AG09319 (cell line): ENCODE measurements around the gene RHOT1.

Experiments
- DNase-seq: peaks from one replicate; pipeline ENCODE4 v3.0.0-alpha.2; 2010; ENCODE audit warnings: low read depth; ENCODE audit errors: extremely low read depth
- TF ChIP-seq, protein P1 (sequence below): IDR thresholded peaks from 2 replicates; pipeline ENCODE4 v1.5.1; 2011; ENCODE audit warnings: low read depth, mild to moderate bottlenecking, inconsistent platforms, low read length, moderate library complexity

Gene RHOT1

DNA sequence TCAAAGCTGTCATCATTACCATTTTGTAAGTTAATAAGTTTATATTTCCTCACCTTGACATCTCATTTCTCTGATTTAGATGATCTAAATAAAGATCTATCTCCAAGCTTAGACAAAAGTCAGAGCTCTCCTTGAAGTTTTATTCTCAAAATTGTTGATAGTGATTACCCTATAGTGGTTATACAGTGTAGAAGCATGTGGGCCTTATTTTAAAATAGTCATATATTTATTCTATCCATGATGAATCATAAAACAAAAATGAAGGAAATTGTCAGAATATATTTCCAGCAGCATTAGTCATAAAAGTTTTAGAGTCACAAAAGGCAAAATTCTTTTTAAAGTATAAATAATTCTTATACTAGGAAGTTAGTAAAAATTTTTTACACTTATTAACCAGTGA is 49.0 kb downstream of the RHOT1 start:
- DNase-seq = no peak
- TF ChIP-seq, protein P1, sequence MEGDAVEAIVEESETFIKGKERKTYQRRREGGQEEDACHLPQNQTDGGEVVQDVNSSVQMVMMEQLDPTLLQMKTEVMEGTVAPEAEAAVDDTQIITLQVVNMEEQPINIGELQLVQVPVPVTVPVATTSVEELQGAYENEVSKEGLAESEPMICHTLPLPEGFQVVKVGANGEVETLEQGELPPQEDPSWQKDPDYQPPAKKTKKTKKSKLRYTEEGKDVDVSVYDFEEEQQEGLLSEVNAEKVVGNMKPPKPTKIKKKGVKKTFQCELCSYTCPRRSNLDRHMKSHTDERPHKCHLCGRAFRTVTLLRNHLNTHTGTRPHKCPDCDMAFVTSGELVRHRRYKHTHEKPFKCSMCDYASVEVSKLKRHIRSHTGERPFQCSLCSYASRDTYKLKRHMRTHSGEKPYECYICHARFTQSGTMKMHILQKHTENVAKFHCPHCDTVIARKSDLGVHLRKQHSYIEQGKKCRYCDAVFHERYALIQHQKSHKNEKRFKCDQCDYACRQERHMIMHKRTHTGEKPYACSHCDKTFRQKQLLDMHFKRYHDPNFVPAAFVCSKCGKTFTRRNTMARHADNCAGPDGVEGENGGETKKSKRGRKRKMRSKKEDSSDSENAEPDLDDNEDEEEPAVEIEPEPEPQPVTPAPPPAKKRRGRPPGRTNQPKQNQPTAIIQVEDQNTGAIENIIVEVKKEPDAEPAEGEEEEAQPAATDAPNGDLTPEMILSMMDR = no peak

DNA sequence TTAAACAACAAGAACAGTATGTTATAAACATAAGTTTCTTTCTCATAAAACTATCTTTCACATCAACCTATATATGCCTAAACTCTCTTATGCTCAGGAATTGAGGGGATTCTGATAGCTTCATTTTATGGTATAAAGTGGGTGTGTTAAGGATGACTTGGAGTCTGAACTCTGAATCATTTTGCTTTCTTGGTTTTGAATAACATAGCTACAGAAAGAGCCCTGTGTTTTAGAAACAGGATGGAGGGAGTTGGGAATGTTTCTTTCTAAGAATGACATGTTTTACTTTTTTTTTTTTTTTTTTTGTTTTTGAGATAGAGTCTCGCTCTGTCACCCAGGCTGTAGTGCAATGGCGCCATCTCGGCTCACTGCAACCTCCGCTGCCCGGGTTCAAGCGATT is 50.1 kb downstream of the RHOT1 start:
- no peak for DNase-seq
- TF ChIP-seq, protein P1 = no peak

DNA sequence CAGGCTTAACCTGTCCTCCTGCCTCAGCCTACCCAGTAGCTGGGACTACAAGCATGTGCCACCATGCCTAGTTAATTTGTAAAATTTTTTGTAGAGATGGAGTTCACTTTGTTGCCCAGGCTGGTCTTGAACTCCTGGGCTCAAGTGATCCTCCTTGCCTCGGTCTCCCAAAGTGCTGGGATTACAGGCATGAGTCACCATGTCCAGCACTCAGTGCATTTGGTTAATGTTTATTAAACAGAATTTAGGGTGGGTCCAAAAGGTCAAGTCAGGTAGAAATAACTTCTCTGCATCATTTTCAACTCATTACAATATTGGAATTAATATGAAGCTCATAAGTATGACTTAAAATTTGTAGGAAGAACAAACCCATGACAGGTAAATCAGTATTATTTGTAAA is 55.7 kb downstream of the RHOT1 start:
- TF ChIP-seq, protein P1 = no peak
- no peak for DNase-seq

DNA sequence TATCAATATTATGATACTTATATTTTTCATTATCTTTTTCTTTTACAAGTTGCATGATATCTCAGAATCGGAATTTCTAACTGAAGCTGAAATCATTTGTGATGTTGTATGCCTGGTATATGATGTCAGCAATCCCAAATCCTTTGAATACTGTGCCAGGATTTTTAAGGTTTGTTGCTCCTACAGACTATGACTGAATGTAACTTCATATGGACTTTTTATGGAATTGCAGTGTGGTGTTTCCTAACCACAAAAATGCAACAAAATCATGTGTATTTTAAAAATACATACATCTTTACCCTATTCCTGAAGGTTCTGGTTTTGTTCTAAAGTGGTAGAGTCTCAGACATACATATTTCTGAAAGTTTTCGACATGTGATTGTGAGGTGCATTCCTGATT is 64.6 kb downstream of the RHOT1 start:
- DNase-seq = no peak
- TF ChIP-seq, protein P1 = no peak

DNA sequence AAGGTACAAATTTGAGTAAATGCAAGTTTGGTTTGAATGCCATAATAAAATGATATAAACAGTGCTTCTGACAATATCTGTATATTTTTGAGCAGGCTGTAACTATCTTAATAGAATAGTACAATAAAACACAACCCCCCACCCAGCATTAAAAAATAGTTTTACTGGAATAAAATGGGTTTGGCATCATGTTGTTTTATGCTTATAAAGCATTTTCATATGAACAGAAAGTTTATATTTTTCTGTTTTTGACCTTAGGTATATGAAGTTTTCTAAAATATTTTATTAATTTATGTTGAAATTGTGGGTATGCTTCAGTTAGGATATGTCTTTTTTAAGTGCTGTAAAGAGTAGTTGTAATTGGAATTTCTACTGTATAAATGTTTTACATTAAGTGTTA is 66.1 kb downstream of the RHOT1 start:
- TF ChIP-seq, protein P1 = no peak
- no peak for DNase-seq

DNA sequence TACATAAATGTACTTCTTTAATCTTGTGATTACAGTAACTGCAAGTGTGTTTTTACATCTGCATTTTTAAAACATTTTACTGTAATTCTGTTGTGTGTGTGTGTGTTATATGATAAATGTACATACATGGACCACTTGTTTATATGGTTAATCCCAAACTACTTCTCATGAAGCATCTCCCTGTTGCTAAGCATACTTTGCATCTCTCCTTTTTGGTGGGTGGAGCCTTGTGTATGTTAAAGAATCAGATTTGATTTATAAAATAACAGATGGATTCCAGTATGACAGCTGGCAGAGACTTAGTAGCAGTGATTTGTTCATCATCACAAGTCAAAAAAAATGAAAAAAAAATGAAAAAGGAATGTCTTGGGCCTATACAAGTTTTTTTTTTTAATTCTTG is 67.3 kb downstream of the RHOT1 start:
- no peak for DNase-seq
- TF ChIP-seq, protein P1 = no peak

DNA sequence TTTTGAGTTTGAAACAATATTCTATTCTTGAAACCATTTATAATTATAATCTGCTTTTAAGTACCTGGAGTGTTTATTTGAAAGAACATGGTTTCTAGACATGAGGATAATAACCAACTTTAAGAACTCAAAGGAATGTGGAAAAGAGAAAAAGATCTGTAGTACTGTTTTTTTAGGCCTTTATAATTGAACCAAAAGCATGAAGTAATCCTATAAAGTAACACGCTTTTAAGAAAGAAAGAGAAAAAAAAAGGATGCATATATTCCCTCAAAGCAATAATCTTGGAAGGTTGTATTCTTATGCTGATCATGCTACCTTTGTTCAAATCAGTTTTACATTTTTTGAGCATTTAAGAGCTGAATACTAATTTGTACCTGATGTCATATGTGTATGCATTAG is 69.4 kb downstream of the RHOT1 start:
- no peak for DNase-seq
- TF ChIP-seq, protein P1 = no peak

DNA sequence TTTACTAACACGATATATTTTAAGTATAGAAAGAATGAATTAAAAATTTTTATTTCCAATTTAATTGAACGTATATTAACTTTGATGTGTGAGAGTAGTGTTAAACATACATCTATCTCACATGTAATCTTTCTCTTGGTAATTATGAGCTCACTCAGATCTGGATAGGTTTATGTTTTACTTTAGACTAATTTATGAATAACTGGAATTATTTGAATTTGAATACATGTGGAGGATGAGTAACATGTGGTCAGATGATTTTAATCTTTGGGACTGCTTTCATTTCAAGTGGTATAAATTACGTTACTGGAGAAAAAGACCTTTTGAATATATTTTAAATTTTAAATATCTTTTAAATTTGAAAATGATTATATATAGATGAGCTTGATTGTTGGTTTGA is 73.4 kb downstream of the RHOT1 start:
- TF ChIP-seq, protein P1 = no peak
- no peak for DNase-seq
